ENCODE results near the gene PCDHA1.

PCDHA1 gene

DNA sequence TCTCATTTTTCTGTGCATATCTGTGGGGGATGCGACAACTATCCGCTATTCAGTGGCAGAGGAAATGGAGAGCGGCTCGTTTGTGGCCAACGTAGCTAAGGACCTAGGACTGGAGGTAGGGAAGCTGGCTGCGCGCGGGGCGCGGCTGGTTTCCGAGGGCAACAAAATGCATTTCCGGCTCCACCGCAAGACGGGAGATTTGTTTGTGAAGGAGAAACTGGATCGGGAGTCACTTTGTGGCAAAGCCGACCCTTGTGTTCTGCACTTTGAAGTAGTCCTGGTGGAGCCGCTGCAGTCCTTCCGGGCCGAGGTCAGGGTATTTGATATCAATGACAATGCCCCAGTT lies 265.6 kb downstream of the PCDHA1 start:
- no peak for DNase-seq
